Measurements from ENCODE around the gene GOLGA6L10. TPM values are rescaled to one million over a fixed set of nuclear protein-coding genes. Genes with fewer than 3 reads are reported as not detected.
"Not testable (repeated sequence)": the region's sequence is repeated elsewhere in the genome, so short reads cannot be mapped to it uniquely, and the experiment has no call there.

GOLGA6L10 gene
- total RNA-seq, 2 donors from 2014 or later, result 0.36 to 6.0 TPM

DNA sequence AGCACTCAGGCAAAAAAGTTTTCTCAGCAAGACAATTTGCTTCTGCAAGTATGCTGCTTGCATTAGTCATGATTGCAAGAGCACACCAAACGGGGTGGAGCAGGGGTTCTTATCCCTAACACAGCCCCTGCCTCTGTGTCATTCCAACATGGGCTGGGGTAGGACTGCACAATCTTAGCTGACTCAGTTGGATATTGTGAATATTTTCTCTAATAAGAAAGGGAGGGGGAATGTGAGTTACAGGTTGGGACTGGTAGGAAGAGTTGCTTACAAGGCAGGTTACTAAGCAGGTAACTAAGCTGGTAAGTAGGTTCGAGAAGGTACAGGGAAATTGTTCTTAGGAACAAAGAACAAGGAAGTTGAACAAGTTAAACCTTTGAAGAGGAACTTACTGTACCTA lies 24.4 kb upstream of the GOLGA6L10 start:
- 33% methylated on average over 2 of the region's 2 CpGs for WGBS
- H3K4me3 ChIP-seq; H3K27ac ChIP-seq; intact Hi-C loops (cut with DNase I); H3K36me3 ChIP-seq; H3K9me3 ChIP-seq; H3K4me1 ChIP-seq (replicated peaks); H3K27me3 ChIP-seq (replicated peaks; ENCODE audit: insufficient read depth): not testable (repeated sequence)
- DNase-seq (ENCODE audit: low spot score), result peak; percentile 11

GRCh38 chr15:82371656-82372055 lies 22.4 kb upstream of the GOLGA6L10 start:
- DNase-seq (ENCODE audit: low spot score), result no peak
- TF ChIP-seq POLR2AphosphoS5 (IDR thresholded peaks at IDR 0.05) (no peak), POLR2A (IDR thresholded peaks at IDR 0.05) (no peak)
- TF ChIP-seq, protein P1, sequence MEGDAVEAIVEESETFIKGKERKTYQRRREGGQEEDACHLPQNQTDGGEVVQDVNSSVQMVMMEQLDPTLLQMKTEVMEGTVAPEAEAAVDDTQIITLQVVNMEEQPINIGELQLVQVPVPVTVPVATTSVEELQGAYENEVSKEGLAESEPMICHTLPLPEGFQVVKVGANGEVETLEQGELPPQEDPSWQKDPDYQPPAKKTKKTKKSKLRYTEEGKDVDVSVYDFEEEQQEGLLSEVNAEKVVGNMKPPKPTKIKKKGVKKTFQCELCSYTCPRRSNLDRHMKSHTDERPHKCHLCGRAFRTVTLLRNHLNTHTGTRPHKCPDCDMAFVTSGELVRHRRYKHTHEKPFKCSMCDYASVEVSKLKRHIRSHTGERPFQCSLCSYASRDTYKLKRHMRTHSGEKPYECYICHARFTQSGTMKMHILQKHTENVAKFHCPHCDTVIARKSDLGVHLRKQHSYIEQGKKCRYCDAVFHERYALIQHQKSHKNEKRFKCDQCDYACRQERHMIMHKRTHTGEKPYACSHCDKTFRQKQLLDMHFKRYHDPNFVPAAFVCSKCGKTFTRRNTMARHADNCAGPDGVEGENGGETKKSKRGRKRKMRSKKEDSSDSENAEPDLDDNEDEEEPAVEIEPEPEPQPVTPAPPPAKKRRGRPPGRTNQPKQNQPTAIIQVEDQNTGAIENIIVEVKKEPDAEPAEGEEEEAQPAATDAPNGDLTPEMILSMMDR (IDR thresholded peaks at IDR 0.05), result no peak
- Histone ChIP-seq H3K4me1 (replicated peaks) (no peaks in the 10 kb centered on the region), H3K9me3 (no peaks in the 10 kb centered on the region), H3K27ac (no peak overlapping the region), H3K36me3 (no peaks in the 10 kb centered on the region), H3K27me3 (replicated peaks; ENCODE audit: insufficient read depth) (no peaks in the 10 kb centered on the region), H3K4me3 (no peak overlapping the region)
- intact Hi-C loops (cut with DNase I), result no loop called here
- WGBS, result 68% methylated on average over 3 of the region's 3 CpGs

DNA sequence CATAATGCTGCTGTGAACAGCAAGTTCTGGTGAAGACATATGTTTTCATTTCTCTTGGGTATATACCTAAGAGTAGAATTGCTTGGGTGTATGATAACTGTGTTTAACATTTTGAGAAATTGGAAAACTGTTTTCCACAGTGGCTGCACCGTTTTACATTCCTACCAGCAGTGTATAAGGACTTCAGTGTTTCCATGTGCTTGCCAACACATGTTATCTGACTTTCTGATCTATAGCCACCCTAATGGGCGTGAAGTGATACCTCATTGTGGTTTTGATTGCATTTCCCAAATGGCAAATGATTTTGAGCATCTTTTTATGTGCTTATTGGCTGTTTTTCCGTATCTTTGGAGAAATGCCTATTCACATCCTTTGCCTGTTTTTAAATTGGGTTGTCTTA lies 18.5 kb upstream of the GOLGA6L10 start:
- H3K4me3 ChIP-seq; H3K9me3 ChIP-seq; H3K27me3 ChIP-seq (replicated peaks; ENCODE audit: insufficient read depth); H3K36me3 ChIP-seq; H3K4me1 ChIP-seq (replicated peaks); DNase-seq (ENCODE audit: low spot score); intact Hi-C loops (cut with DNase I); H3K27ac ChIP-seq: not testable (repeated sequence)
- WGBS, result 34% methylated on average over 2 of the region's 3 CpGs

DNA sequence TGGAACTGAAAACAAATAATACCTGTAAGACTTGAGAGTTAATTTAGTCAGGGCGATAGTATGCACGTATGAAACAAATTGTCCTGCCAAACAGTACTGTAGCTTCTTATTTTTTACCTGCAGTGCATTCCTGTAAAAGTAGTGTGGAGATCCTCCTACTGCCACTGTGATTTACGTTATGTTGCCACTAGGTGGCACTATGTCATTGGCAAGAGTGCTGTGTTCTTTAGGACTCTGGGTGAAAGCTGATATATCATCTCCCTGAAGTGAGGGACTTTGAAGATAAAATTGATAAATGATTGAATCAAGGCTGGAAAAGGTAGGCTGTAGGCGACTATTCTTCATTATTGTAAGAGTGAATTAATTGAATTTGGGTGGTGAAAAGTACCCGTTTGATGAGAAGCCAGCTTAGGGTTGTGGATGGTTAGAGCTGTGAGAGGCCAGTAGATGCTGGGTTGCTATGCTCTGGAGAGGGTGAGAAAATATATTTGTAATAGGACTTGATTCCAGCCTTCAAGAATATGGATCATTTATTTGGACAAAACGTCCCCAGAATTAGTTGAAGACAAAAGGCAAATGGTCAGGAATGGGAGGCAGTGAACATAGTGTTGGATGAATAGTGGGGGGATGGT lies 16.5 kb upstream of the GOLGA6L10 start:
- peak; percentile 36 for DNase-seq (ENCODE audit: low spot score)
- 0% methylated on average over 2 of the region's 6 CpGs for WGBS
- H3K9me3 ChIP-seq; H3K4me3 ChIP-seq; H3K36me3 ChIP-seq; H3K27ac ChIP-seq; H3K27me3 ChIP-seq (replicated peaks; ENCODE audit: insufficient read depth); intact Hi-C loops (cut with DNase I); H3K4me1 ChIP-seq (replicated peaks): not testable (repeated sequence)

GRCh38 chr15:82364548-82364947 lies 15.3 kb upstream of the GOLGA6L10 start:
- DNase-seq (ENCODE audit: low spot score); H3K27me3 ChIP-seq (replicated peaks; ENCODE audit: insufficient read depth); H3K9me3 ChIP-seq; H3K27ac ChIP-seq; intact Hi-C loops (cut with DNase I); H3K4me1 ChIP-seq (replicated peaks); H3K36me3 ChIP-seq; H3K4me3 ChIP-seq: not testable (repeated sequence)
- WGBS, result no CpG with 5 or more reads among the region's 3 CpGs

GRCh38 chr15:82362790-82363189 lies 13.5 kb upstream of the GOLGA6L10 start:
- H3K36me3 ChIP-seq; H3K9me3 ChIP-seq; H3K4me3 ChIP-seq; H3K27me3 ChIP-seq (replicated peaks; ENCODE audit: insufficient read depth); H3K4me1 ChIP-seq (replicated peaks); DNase-seq (ENCODE audit: low spot score); intact Hi-C loops (cut with DNase I); H3K27ac ChIP-seq: not testable (repeated sequence)
- WGBS, result no CpG with 5 or more reads among the region's 3 CpGs

DNA sequence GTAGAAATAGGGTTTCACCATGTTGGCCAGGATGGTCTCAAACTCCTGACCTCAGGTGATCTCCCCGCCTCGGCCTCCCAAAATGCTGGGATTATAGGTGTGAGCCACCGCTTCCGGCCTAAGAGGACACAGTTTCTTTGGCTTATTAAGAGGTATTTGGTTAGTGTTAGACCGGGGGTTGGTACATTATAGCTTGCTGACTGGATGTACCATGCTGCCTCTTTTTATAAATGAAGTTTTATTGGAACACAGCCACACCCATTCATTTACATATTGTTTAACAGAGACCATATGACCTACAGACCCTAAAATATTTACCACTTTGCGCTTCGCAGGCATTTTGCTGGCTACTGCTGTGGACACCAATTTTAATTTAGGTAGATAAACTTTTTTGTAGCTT lies 11.3 kb upstream of the GOLGA6L10 start:
- 67% methylated on average over 2 of the region's 7 CpGs for WGBS
- H3K27ac ChIP-seq; H3K36me3 ChIP-seq; H3K27me3 ChIP-seq (replicated peaks; ENCODE audit: insufficient read depth); H3K9me3 ChIP-seq; H3K4me3 ChIP-seq; intact Hi-C loops (cut with DNase I); DNase-seq (ENCODE audit: low spot score); H3K4me1 ChIP-seq (replicated peaks): not testable (repeated sequence)

DNA sequence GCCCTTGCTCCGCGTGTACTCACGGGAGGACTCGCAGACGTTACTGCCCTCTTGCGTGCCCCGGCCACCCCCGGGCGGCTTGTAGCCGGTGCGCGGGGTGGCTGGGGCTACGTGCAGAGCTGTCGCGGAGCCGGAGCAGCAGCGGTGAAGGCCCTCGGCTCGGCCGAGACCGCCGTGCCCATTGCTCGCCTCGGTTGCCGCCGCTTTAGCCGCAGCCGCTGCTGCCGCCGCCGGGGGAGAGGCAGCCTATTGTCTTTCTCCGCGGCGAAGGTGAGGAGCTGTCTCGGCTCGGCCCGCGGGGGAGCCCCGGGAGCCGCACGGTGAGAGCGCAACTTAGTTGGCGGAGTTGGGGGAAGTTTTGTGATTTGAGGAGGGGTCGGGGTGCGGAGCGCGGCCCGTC lies 5.8 kb upstream of the GOLGA6L10 start:
- no CpG with 5 or more reads among the region's 48 CpGs for WGBS
- DNase-seq (ENCODE audit: low spot score); H3K27ac ChIP-seq; H3K4me1 ChIP-seq (replicated peaks); H3K9me3 ChIP-seq; H3K36me3 ChIP-seq; H3K4me3 ChIP-seq; intact Hi-C loops (cut with DNase I); H3K27me3 ChIP-seq (replicated peaks; ENCODE audit: insufficient read depth): not testable (repeated sequence)

- H3K36me3 ChIP-seq; intact Hi-C loops (cut with DNase I); DNase-seq (ENCODE audit: low spot score); H3K9me3 ChIP-seq; H3K4me1 ChIP-seq (replicated peaks); H3K27me3 ChIP-seq (replicated peaks; ENCODE audit: insufficient read depth); H3K4me3 ChIP-seq: not testable (repeated sequence)
- H3K27ac ChIP-seq, result peak overlapping the region in 1 of 2 donors; percentile 62
- WGBS, result 1% methylated on average over 8 of the region's 12 CpGs
Measured at GRCh38 chr15:82354546-82354945, 5.3 kb upstream of the GOLGA6L10 start.

DNA sequence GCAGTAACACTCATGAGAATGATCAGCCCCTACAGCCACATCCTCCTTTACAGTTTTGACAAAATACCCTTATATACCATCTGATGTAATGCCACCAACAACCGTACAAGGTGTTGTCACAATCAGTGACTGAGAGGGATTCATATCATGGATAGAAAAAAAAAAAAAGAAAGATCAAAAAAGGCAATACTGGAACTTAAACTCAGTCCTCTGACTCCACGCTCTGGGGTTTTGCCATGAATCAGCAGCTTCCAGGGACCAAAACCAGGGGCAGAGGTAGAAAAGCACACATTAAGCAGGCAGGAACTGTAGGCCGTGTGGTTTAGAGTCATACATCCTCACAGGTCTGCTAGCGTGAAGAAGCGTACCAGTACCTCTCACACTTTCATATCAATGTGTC lies 1.6 kb downstream of the GOLGA6L10 start:
- H3K4me3 ChIP-seq; DNase-seq (ENCODE audit: low spot score); intact Hi-C loops (cut with DNase I); H3K27ac ChIP-seq; H3K27me3 ChIP-seq (replicated peaks; ENCODE audit: insufficient read depth); H3K9me3 ChIP-seq; H3K4me1 ChIP-seq (replicated peaks); H3K36me3 ChIP-seq: not testable (repeated sequence)
- 85% methylated on average over 5 of the region's 5 CpGs for WGBS

DNA sequence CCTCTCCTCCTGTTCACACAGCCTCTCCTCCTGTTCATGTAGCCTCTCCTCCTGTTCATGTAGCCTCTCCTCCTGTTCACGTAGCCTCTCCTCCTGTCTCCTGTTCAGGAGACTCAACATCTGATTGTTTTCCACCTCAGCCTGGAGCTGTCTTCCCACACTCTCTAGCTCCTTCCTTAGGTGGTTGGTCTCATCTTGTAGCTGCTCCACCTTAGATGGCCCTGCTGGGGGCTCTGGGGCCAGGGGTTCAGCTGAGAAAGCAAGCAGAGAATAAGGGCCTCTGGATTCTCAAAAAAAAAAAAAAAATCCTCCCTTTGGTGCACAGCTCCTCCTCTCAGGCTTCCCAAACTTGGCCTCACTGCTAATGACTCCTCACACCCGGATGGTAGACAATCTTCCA lies 4.1 kb downstream of the GOLGA6L10 start:
- H3K27ac ChIP-seq; H3K36me3 ChIP-seq; H3K4me1 ChIP-seq (replicated peaks); H3K4me3 ChIP-seq; intact Hi-C loops (cut with DNase I); H3K9me3 ChIP-seq; DNase-seq (ENCODE audit: low spot score); H3K27me3 ChIP-seq (replicated peaks; ENCODE audit: insufficient read depth): not testable (repeated sequence)
- WGBS, result 100% methylated on average over 1 of the region's 2 CpGs

- H3K4me1 ChIP-seq (replicated peaks); H3K36me3 ChIP-seq; DNase-seq (ENCODE audit: low spot score); H3K9me3 ChIP-seq; H3K27me3 ChIP-seq (replicated peaks; ENCODE audit: insufficient read depth); intact Hi-C loops (cut with DNase I); H3K27ac ChIP-seq; H3K4me3 ChIP-seq: not testable (repeated sequence)
- whole genome bisulfite sequencing, result 95% methylated on average over 12 of the region's 12 CpGs
Measured at GRCh38 chr15:82344421-82344820, 4.9 kb downstream of the GOLGA6L10 start.
